Activated naive CD4-positive, alpha-beta T cell treated with anti-CD3 and anti-CD28 coated beads for 36 hours (primary cell): ENCODE data around the gene ERC2. TPM values are rescaled to one million over a fixed set of nuclear protein-coding genes. Genes with fewer than 3 reads are reported as not detected.

ENCODE experiments used
- CTCF ChIA-PET: fragments of 350-600 bp; sonication (Branson Sonifier 250); formaldehyde crosslinking; loops from one replicate; lab custom pipeline; 2021; ENCODE audit warnings: antibody characterized with exemption; lab: Charles Lee
- DNase-seq: peaks from one replicate; pipeline ENCODE4 v3.0.0-alpha.2; 2020
- H3K27ac Mint-ChIP-seq: one replicate; pipeline ENCODE4 v1.8.0; 2021; ENCODE audit warnings: mild to moderate bottlenecking, mixed read lengths
- H3K27me3 Mint-ChIP-seq: one replicate; pipeline ENCODE4 v1.8.0; 2021; ENCODE audit warnings: low read depth, mixed read lengths
- H3K36me3 Mint-ChIP-seq: one replicate; pipeline ENCODE4 v1.8.0; 2021; ENCODE audit warnings: low read depth, mixed read lengths
- H3K4me1 Mint-ChIP-seq: one replicate; pipeline ENCODE4 v1.8.0; 2021; ENCODE audit warnings: low read depth, mixed read lengths
- H3K4me3 Mint-ChIP-seq: one replicate; pipeline ENCODE4 v1.8.0; 2021; ENCODE audit warnings: mild to moderate bottlenecking, moderate library complexity, mixed read lengths
- H3K9me3 Mint-ChIP-seq: one replicate; pipeline ENCODE4 v1.8.0; 2021; ENCODE audit warnings: mixed read lengths
- intact Hi-C: fragments of 100-400 bp; cut with micrococcal nuclease; formaldehyde crosslinking; loops from one replicate; pipeline ENCODE4 v1.15.1; 2023
- total RNA-seq, 2 experiments: library from RNA; stranded (reverse); gene quantifications; one replicate each; pipeline ENCODE4 v1.2.3, GENCODE V29; 2021

ERC2 gene
- total RNA-seq, 2 experiments from 2014 or later: 0.12 TPM; not detected in 1

- DNase-seq: no peak
- no peak overlapping the region for H3K27ac Mint-ChIP-seq
- no peaks in the 10 kb centered on the region for H3K9me3 Mint-ChIP-seq
- H3K27me3 Mint-ChIP-seq: peaks cover 2% of the 10 kb centered on the region
- H3K36me3 Mint-ChIP-seq: no peaks in the 10 kb centered on the region
- CTCF ChIA-PET: no interaction called here
- H3K4me1 Mint-ChIP-seq: no peaks in the 10 kb centered on the region
- no peak overlapping the region for H3K4me3 Mint-ChIP-seq
- intact Hi-C loops: no loop called here
Observed at GRCh38 chr3:55605443-55606236, 862.6 kb downstream of the ERC2 start.

DNA sequence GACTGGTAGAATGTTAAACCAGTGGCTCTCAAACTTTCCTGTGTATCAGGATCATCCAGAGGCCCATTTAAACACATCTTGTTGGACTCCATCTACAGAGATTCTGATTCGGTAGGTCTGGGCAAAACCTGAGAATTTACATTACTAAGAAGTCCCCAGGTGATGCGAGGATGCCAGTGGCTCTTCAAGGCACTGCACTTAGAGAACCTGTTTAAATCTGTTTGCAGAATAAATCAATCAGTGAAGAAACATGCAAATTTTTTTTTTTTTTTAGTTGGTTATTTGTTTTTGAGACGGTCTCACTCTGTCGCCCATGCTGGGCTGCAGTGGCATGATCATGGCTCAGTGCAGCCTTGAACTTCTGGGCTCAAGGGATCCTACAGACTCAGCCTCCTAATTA lies 863.4 kb downstream of the ERC2 start:
- no peak overlapping the region for H3K4me3 Mint-ChIP-seq
- no peaks in the 10 kb centered on the region for H3K4me1 Mint-ChIP-seq
- H3K9me3 Mint-ChIP-seq: no peaks in the 10 kb centered on the region
- intact Hi-C loops: no loop called here
- H3K27me3 Mint-ChIP-seq: peaks cover 2% of the 10 kb centered on the region
- CTCF ChIA-PET: no interaction called here
- H3K27ac Mint-ChIP-seq: no peak overlapping the region
- no peaks in the 10 kb centered on the region for H3K36me3 Mint-ChIP-seq
- DNase-seq: no peak

DNA sequence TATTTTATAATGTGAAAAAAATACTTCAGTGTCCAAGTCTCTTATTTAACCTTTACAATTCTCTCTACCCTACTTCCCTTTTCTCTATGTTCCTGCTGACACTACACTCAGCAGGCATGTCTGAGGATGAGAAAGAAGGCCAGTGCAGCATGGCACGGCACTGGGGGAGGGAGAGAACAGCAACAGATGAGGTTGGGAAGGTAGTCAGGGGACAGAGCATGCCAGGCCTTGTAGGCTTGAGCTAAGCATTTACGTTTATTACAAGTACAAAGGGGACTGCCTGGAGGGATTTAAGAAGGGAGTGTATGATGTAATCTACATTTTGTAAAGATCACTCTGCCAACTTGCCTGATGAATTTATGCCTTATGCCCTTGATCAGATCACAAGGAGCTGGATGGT lies 863.9 kb downstream of the ERC2 start:
- no peak overlapping the region for H3K27ac Mint-ChIP-seq
- H3K27me3 Mint-ChIP-seq: peaks cover 2% of the 10 kb centered on the region
- DNase-seq: no peak
- no peaks in the 10 kb centered on the region for H3K4me1 Mint-ChIP-seq
- no peaks in the 10 kb centered on the region for H3K9me3 Mint-ChIP-seq
- H3K4me3 Mint-ChIP-seq: no peak overlapping the region
- H3K36me3 Mint-ChIP-seq: no peaks in the 10 kb centered on the region
- intact Hi-C loops: no loop called here
- CTCF ChIA-PET: no interaction called here

GRCh38 chr3:55601366-55602080 lies 866.7 kb downstream of the ERC2 start:
- H3K27me3 Mint-ChIP-seq: peaks cover 5% of the 10 kb centered on the region
- H3K4me1 Mint-ChIP-seq: no peaks in the 10 kb centered on the region
- no peaks in the 10 kb centered on the region for H3K9me3 Mint-ChIP-seq
- H3K27ac Mint-ChIP-seq: no peak overlapping the region
- CTCF ChIA-PET: no interaction called here
- no peak for DNase-seq
- H3K36me3 Mint-ChIP-seq: no peaks in the 10 kb centered on the region
- intact Hi-C loops: no loop called here
- no peak overlapping the region for H3K4me3 Mint-ChIP-seq

DNA sequence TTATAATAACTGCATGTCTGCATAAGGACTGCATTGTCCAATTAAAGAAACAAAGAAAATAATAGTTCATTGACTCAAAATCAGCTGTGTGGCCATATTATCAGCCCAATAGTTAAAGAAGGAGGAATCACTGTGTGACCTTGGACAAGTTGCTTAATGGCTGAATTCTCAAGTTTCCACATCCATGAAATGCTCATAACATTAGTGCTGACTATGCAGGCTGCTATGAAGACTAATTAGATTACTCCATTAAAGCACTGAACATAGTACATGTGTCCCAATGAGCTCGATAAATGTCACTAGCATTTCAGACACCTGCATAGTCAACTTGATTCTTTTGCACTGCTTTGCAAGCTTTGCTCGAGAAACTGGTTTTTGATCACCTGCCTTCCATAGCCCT lies 870.0 kb downstream of the ERC2 start:
- intact Hi-C loops: no loop called here
- no peak for DNase-seq
- no peak overlapping the region for H3K27ac Mint-ChIP-seq
- CTCF ChIA-PET: no interaction called here
- no peaks in the 10 kb centered on the region for H3K4me1 Mint-ChIP-seq
- H3K4me3 Mint-ChIP-seq: no peak overlapping the region
- H3K36me3 Mint-ChIP-seq: no peaks in the 10 kb centered on the region
- peaks cover 2% of the 10 kb centered on the region for H3K9me3 Mint-ChIP-seq
- peaks cover 5% of the 10 kb centered on the region for H3K27me3 Mint-ChIP-seq

DNA sequence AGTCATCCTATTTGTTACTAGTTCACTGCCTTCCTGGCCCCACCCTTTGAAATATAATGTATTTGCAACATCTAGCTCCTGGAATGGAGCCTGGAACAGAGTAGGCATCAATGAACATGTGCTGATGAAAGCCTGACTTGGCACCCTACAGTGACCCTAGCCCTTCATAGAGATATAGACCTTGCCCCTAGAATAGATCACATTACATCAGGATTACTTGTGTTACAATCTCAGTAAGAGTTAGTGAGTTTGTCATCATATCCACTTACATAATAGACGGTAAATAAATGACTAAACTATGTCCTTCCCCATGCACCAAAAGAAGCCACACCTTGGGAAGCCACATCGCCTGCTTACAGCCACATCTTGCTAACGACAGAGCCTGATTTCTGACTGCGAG lies 870.6 kb downstream of the ERC2 start:
- Mint-ChIP-seq H3K9me3 (peaks cover 2% of the 10 kb centered on the region), H3K27ac (no peak overlapping the region), H3K4me1 (no peaks in the 10 kb centered on the region), H3K27me3 (peaks cover 5% of the 10 kb centered on the region), H3K36me3 (no peaks in the 10 kb centered on the region), H3K4me3 (no peak overlapping the region)
- DNase-seq: no peak
- intact Hi-C loops: no loop called here
- CTCF ChIA-PET: no interaction called here

DNA sequence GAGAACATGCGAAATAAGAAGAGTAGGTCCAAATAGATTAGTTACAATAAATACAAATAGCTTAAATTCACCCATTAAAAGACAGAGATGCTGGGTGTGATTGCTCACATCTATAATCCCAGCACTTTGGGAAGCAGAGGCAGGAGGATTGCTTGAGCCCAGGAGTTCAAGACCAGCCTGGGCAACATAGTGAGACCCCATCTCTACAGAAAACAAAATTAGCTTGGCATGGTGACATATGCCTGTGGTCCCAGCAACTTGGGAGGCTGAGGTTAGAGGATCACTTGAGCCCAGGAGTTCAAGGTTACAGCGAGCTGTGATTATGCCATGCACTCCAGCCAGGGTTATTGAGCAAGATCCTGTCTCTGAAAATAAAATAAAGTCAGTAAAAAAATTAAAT lies 872.1 kb downstream of the ERC2 start:
- intact Hi-C loops: no loop called here
- Mint-ChIP-seq H3K4me3 (no peak overlapping the region), H3K4me1 (no peaks in the 10 kb centered on the region), H3K9me3 (peaks cover 2% of the 10 kb centered on the region), H3K36me3 (no peaks in the 10 kb centered on the region), H3K27me3 (peaks cover 5% of the 10 kb centered on the region), H3K27ac (no peak overlapping the region)
- no peak for DNase-seq
- CTCF ChIA-PET: no interaction called here

DNA sequence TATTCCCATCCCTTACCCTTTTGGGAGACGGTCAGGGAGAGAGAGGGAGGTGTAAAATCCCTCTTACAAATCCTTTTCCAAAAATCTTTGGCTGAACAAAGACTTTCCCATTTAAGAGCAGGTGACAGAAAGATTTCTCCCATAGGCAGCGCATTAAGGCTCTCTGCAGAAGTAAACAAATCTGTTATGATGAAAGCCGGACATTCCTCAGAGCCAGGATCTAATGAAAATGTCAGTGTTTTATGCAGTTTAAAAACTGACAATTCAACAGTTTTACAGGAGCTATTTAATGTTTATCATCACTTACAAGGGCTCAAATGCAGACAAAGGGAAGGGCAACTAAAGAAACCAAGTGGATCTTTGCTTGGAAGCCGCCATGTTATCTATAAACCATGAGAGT lies 872.8 kb downstream of the ERC2 start:
- CTCF ChIA-PET: no interaction called here
- Mint-ChIP-seq H3K36me3 (no peaks in the 10 kb centered on the region), H3K4me3 (no peak overlapping the region)

DNA sequence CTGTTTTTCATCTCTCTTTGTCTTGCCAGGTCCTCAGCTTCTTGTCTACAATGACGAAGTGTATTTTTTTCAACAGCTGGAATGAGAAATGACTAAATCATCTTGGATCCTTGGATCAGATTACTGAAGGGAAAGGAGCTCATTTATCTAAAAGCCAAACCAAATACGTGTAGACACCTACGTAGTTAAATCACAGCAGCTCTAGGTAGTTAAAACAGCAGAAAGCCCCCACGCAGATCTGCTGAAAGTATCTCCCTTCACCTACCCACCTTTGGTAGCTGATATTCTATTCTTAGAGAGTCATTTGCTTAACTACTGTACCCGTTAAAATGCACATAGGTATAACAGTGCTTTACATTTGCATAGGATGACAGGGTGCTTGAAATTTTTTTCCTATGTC lies 875.7 kb downstream of the ERC2 start:
- no peak overlapping the region for H3K27ac Mint-ChIP-seq
- DNase-seq: no peak
- peaks cover 2% of the 10 kb centered on the region for H3K9me3 Mint-ChIP-seq
- no peaks in the 10 kb centered on the region for H3K4me1 Mint-ChIP-seq
- H3K4me3 Mint-ChIP-seq: no peak overlapping the region
- H3K27me3 Mint-ChIP-seq: peaks cover 2% of the 10 kb centered on the region
- no peaks in the 10 kb centered on the region for H3K36me3 Mint-ChIP-seq
- CTCF ChIA-PET: no interaction called here
- intact Hi-C loops: no loop called here

More for the DNA sequence above, 872.8 kb downstream of the ERC2 start:
- intact Hi-C loops: no loop called here
- Mint-ChIP-seq H3K9me3 (peaks cover 2% of the 10 kb centered on the region), H3K27me3 (peaks cover 2% of the 10 kb centered on the region), H3K4me1 (no peaks in the 10 kb centered on the region), H3K27ac (no peak overlapping the region)
- DNase-seq: no peak

GRCh38 chr3:55591888-55592287 lies 876.4 kb downstream of the ERC2 start:
- Mint-ChIP-seq H3K4me1 (no peaks in the 10 kb centered on the region), H3K9me3 (peaks cover 2% of the 10 kb centered on the region), H3K27me3 (no peaks in the 10 kb centered on the region), H3K27ac (no peak overlapping the region), H3K36me3 (no peaks in the 10 kb centered on the region), H3K4me3 (no peak overlapping the region)
- DNase-seq: no peak
- CTCF ChIA-PET: no interaction called here
- intact Hi-C loops: no loop called here

DNA sequence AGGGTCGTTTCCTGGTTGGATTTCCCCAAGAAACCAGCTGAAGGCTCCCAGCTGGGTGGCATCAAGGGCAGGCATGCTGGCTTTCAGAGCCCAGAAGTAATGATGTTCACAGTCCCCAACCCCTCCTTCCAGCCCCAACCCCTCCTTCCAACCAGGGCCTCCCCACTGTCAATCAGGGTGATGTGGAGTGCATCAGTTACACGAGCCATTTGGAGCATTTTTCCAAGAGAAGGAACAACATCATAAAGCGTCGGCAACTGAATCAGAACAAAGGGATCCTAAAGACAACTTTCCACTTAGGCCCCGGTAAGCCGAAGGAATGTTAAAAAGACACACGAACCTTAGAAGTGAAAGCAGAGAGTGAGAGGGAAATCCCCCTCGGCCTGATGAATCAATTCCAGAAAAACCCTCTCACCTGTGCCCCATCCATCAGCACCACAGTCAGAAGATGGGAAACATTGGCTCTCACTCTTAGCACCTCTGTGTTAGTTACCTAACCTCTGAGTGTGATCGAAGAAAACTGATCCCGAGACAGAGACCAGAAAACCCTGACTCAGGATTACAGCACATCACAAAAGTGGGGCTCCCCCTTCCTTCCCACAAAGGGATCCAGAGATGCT lies 880.0 kb downstream of the ERC2 start:
- Mint-ChIP-seq H3K27me3 (no peaks in the 10 kb centered on the region), H3K9me3 (no peaks in the 10 kb centered on the region), H3K27ac (no peak overlapping the region), H3K4me1 (no peaks in the 10 kb centered on the region), H3K4me3 (no peak overlapping the region), H3K36me3 (no peaks in the 10 kb centered on the region)
- CTCF ChIA-PET: no interaction called here
- intact Hi-C loops: no loop called here
- peak; percentile 7 for DNase-seq

GRCh38 chr3:55585856-55586255 lies 882.4 kb downstream of the ERC2 start:
- intact Hi-C loops: no loop called here
- Mint-ChIP-seq H3K27me3 (no peaks in the 10 kb centered on the region), H3K36me3 (no peaks in the 10 kb centered on the region), H3K9me3 (no peaks in the 10 kb centered on the region), H3K4me3 (no peak overlapping the region), H3K4me1 (no peaks in the 10 kb centered on the region), H3K27ac (no peak overlapping the region)
- CTCF ChIA-PET: no interaction called here
- DNase-seq: no peak
